HG02642 (cell line): ENCODE data around the gene AK5.
"Not testable (repeated sequence)": the region's sequence is repeated elsewhere in the genome, so short reads cannot be mapped to it uniquely, and the experiment has no call there.

Source experiments
- ATAC-seq: cut with Tn5 transposase; IDR thresholded peaks from one replicate; pipeline ENCODE4 v1.9.1; 2021; ENCODE audit warnings: mild to moderate bottlenecking; ENCODE audit not compliant: unreplicated experiment, poor library complexity

Gene AK5

GRCh38 chr1:77484334-77484733 is 202.5 kb downstream of the AK5 start:
- ATAC-seq = no peak

- ATAC-seq = no peak
These were observed 203.1 kb downstream of the AK5 start for GRCh38 chr1:77484926-77485325.

GRCh38 chr1:77487631-77488030 is 205.8 kb downstream of the AK5 start:
- ATAC-seq = no peak

GRCh38 chr1:77489910-77490309 is 208.1 kb downstream of the AK5 start:
- ATAC-seq = no peak

GRCh38 chr1:77494026-77494425 is 212.2 kb downstream of the AK5 start:
- no peak for ATAC-seq

- no peak for ATAC-seq
These were observed 217.1 kb downstream of the AK5 start for GRCh38 chr1:77498918-77499317.

GRCh38 chr1:77499466-77499865 is 217.6 kb downstream of the AK5 start:
- ATAC-seq = no peak

- no peak for ATAC-seq
These were observed 223.2 kb downstream of the AK5 start for GRCh38 chr1:77504986-77505385.

- ATAC-seq = no peak
These were observed 225.0 kb downstream of the AK5 start for GRCh38 chr1:77506771-77507170.

GRCh38 chr1:77509051-77509492 is 227.3 kb downstream of the AK5 start:
- no peak for ATAC-seq

GRCh38 chr1:77509898-77510297 is 228.1 kb downstream of the AK5 start:
- ATAC-seq = no peak

- ATAC-seq = no peak
These were observed 229.6 kb downstream of the AK5 start for GRCh38 chr1:77511440-77511840.

- ATAC-seq = not testable (repeated sequence)
These were observed 230.8 kb downstream of the AK5 start for GRCh38 chr1:77512650-77513049.

GRCh38 chr1:77513839-77514763 is 232.3 kb downstream of the AK5 start:
- ATAC-seq = no peak

GRCh38 chr1:77514921-77515776 is 233.3 kb downstream of the AK5 start:
- ATAC-seq = peak; percentile 66

GRCh38 chr1:77516106-77516505 is 234.3 kb downstream of the AK5 start:
- no peak for ATAC-seq

- ATAC-seq = no peak
These were observed 242.2 kb downstream of the AK5 start for GRCh38 chr1:77524038-77524437.

- not testable (repeated sequence) for ATAC-seq
These were observed 249.3 kb downstream of the AK5 start for GRCh38 chr1:77531149-77531548.

GRCh38 chr1:77531596-77532280 is 249.9 kb downstream of the AK5 start:
- not testable (repeated sequence) for ATAC-seq

- no peak for ATAC-seq
These were observed 250.8 kb downstream of the AK5 start for GRCh38 chr1:77532641-77533040.
